Activated CD4-positive, alpha-beta T cell treated with anti-CD3 and anti-CD28 coated beads, Interleukin-2, amount 50 U/mL, for 16 hours (primary cell): ENCODE measurements around the gene C9orf57.
"Not testable (repeated sequence)": the region's sequence is repeated elsewhere in the genome, so short reads cannot be mapped to it uniquely, and the experiment has no call there.

Experiments
- DNase-seq: peaks from one replicate; pipeline ENCODE4 v3.0.0-alpha.2; 2020

Gene C9orf57

DNA sequence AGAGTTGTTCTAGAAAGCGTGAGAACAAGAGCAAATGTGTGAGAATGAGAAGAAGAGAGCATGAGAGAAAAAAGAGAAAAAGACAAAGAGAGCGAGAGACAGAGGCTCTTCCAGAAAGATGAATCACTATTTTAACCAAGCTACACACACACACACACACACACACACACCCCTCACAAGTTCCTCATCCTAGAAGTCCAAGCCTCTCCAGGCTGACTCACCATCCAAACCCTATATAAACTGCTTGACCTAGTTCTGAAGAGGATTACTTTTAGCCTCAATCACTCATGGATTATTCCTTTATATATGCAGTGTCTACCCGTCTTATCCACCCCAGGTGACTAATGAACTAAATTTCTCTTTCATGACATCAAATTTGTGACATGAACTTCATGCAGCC, 37.6 kb downstream of the C9orf57 start:
- DNase-seq: no peak

DNA sequence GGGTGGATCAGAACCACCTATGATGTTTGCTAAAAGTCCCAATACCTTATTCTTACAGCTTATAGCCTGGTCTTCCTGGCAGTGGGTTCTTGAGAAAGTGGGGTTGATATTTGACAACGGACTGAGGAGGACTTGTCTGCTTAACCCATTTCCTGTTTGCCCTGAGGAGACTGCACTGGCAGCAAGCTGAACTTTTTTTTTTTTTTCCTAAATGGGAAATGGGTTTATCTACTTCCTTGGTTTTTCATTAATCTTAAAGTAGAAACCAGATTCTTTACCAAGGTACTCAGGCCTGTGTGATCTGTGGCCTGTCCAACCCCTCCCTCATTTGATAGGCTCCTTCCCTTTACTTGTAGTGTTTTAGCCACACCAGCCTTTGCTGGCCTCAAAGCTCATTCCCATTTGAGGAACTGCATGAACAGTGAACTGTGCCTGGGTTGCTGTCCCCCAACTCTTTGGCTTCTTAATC, 47.1 kb downstream of the C9orf57 start:
- DNase-seq: no peak

DNA sequence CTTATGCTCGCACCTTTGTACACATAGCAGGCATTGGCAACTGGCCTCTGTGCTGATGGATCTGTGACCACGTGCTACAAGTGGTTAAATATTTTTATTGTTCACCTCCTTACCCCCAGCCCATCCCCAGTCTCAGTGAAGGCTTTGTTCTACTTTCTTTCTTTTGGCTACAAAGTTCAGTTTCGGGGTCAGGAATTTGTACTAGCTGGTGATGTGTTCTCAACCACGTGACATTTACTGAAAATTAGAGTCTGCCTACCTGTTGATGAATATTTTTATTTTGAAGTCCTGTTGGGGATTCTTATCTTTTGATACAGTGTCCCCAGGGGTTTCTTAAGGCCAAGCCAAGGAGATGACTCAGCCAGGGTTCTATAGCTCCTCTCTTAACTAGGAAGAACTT, 47.8 kb downstream of the C9orf57 start:
- no peak for DNase-seq

DNA sequence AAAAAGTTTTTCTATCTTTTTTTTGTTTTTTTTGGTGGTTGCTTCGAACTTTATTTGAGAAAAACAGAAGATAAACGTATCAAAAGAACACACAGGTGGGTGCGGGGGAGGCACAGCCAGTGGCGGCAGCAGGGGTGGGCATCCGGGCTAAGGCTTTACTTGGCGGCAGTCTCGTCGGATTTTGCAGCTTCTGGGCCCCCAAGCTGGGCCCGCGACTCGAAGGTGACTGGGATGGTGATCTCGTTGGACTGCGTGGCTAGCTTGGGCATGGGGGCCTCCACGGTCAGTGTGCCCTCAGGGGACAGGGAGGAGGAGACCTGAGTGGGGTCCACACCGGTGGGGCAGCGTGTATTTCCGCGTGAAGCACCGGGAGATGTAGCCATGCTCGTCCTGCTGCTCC, 52.7 kb downstream of the C9orf57 start:
- not testable (repeated sequence) for DNase-seq

DNA sequence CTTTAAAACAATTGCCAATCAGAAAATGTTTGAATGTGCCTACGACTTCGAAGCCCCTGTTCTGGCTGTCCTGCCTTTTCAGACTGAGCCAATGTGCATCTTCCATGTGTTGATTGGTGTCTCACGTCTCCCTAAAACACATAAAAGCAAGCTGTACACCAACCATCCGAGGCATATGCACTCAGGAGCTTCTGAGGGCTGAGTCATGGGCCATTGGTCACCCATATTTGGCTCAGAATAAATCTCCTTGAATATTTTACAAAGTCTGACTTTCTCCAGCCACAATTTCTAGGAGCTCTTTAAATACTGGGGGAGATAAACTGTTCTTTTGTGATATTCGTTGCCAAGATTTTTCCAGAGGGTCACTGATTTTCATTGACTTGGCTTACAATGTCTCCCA, 53.9 kb downstream of the C9orf57 start:
- no peak for DNase-seq

DNA sequence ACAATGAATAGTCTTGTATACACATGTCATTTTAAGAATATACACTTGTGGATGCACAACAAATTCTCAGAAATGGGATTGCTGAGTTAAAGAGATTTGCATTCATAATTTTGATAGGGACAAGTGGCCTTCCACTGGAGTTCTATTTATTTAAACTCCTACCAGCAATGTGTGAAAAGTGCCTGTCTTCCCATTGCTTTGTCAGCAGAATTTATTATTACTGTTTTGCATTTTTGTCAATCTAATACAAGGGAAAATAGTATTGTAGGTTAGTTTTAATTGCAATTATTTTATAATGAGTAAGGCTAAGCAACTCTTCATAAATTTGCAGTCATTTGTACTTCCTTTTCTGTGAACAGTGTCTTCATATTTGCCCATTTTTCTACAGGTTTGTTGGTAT, 55.0 kb downstream of the C9orf57 start:
- DNase-seq: no peak
